GM12873 (cell line): Measurements from ENCODE around the gene FANCC.

ENCODE experiments used
- CTCF ChIP-seq: IDR thresholded peaks from 2 replicates; pipeline ENCODE4 v1.5.1; 2012; ENCODE audit warnings: low read depth, mild to moderate bottlenecking, moderate library complexity, low read length, control low read depth; ENCODE audit not compliant: insufficient read depth; ENCODE audit errors: missing control alignments

Gene FANCC

GRCh38 chr9:95105519-95106287 is 211.8 kb downstream of the FANCC start:
- no peak for TF ChIP-seq CTCF

GRCh38 chr9:95104980-95105379 is 212.5 kb downstream of the FANCC start:
- TF ChIP-seq CTCF = no peak

GRCh38 chr9:95104581-95104960 is 212.9 kb downstream of the FANCC start:
- TF ChIP-seq CTCF = no peak

- no peak for TF ChIP-seq CTCF
Measured at GRCh38 chr9:95103871-95104580, 213.5 kb downstream of the FANCC start.

- TF ChIP-seq CTCF = no peak
Measured at GRCh38 chr9:95103281-95103771, 214.2 kb downstream of the FANCC start.

- TF ChIP-seq CTCF = no peak
Measured at GRCh38 chr9:95102572-95102971, 214.9 kb downstream of the FANCC start.

GRCh38 chr9:95102001-95102433 is 215.5 kb downstream of the FANCC start:
- TF ChIP-seq CTCF = no peak
